Astrocyte of the cerebellum (primary cell): ENCODE results near the gene EEIG1.

Source experiments
- DNase-seq: peaks from one replicate; pipeline ENCODE4 v3.0.0-alpha.2; 2011; ENCODE audit warnings: low read depth
- H3K4me3 ChIP-seq: 2 replicates; pipeline ENCODE4 v1.5.1; 2011; ENCODE audit warnings: mild to moderate bottlenecking, low read depth, low read length, moderate library complexity
- CTCF ChIP-seq: IDR thresholded peaks from 2 replicates; pipeline ENCODE4 v1.5.1; 2012; ENCODE audit warnings: low read length, low read depth, moderate library complexity, mild to moderate bottlenecking; ENCODE audit errors: missing control alignments
- in situ Hi-C: cut with HindIII; loops from 2 replicates; pipeline ENCODE4 v1.10.0; 2017; ENCODE audit warnings: low sequenced_read_pairs

EEIG1 gene

GRCh38 chr9:127943731-127944144, 37.1 kb downstream of the EEIG1 start:
- in situ Hi-C loops = no loop called here
- TF ChIP-seq CTCF = peak; percentile 93

GRCh38 chr9:127943011-127943662, 37.7 kb downstream of the EEIG1 start:
- in situ Hi-C loops = no loop called here
- TF ChIP-seq CTCF = no peak
- no peak overlapping the region for H3K4me3 ChIP-seq
- DNase-seq = no peak

More at GRCh38 chr9:127943731-127944144, 37.1 kb downstream of the EEIG1 start:
- H3K4me3 ChIP-seq = no peak overlapping the region
- no peak for DNase-seq

GRCh38 chr9:127942216-127943010, 38.4 kb downstream of the EEIG1 start:
- no peak overlapping the region for H3K4me3 ChIP-seq
- peak; percentile 90 for TF ChIP-seq CTCF
- in situ Hi-C loops = no loop called here
- no peak for DNase-seq

- DNase-seq = no peak
- H3K4me3 ChIP-seq = no peak overlapping the region
- in situ Hi-C loops = no loop called here
- no peak for TF ChIP-seq CTCF
These were observed 38.9 kb downstream of the EEIG1 start for GRCh38 chr9:127941961-127942215.

GRCh38 chr9:127941062-127941960, 39.5 kb downstream of the EEIG1 start:
- no peak for DNase-seq
- no peak overlapping the region for H3K4me3 ChIP-seq
- in situ Hi-C loops = no loop called here
- no peak for TF ChIP-seq CTCF

- no peak for DNase-seq
- TF ChIP-seq CTCF = no peak
- in situ Hi-C loops = no loop called here
- H3K4me3 ChIP-seq = no peak overlapping the region
These were observed 40.2 kb downstream of the EEIG1 start for GRCh38 chr9:127940593-127940992.
